CD14-positive monocyte (primary cell): ENCODE measurements around the gene PSMD3. TPM values are rescaled to one million over a fixed set of nuclear protein-coding genes. Genes with fewer than 3 reads are reported as not detected.

ENCODE experiments used
- DNase-seq, 3 donors: peaks; one replicate each; pipeline ENCODE4 v3.0.0-alpha.2; 2011 to 2022
- H2AFZ ChIP-seq: 2 replicates; pipeline ENCODE4 v1.6.0; 2012; ENCODE audit warnings: mild to moderate bottlenecking, low read depth, low read length, inconsistent platforms; ENCODE audit not compliant: insufficient read depth, poor library complexity, severe bottlenecking
- H3K27ac ChIP-seq, 2 donors: 1 replicate in 1 of 2; 2 replicates in 1 of 2; pipeline ENCODE4 v1.5.1; 2012 to 2013; ENCODE audit warnings: low read length in 2 of 2, control low read depth in 1 of 2, inconsistent platforms in 1 of 2, low read depth in 1 of 2, mild to moderate bottlenecking in 1 of 2
- H3K27me3 ChIP-seq, 2 donors: one replicate each; pipeline versions ENCODE4 v1.6.0 to v1.6.1; 2011 to 2013; ENCODE audit warnings: low read length in 2 of 2; ENCODE audit not compliant: control insufficient read depth in 2 of 2, insufficient read depth in 2 of 2
- H3K36me3 ChIP-seq, 2 donors: replicated peaks in 1 of 2; 1 replicate in 1 of 2; 2 replicates in 1 of 2; pipeline versions ENCODE4 v1.5.1 to v1.6.1; 2012 to 2013; ENCODE audit warnings: low read length in 2 of 2, control low read depth in 1 of 2, inconsistent platforms in 1 of 2, mild to moderate bottlenecking in 1 of 2; ENCODE audit not compliant: insufficient read depth in 2 of 2, control insufficient read depth in 1 of 2
- H3K4me1 ChIP-seq, 2 donors: 1 replicate in 1 of 2; 2 replicates in 1 of 2; pipeline versions ENCODE4 v1.5.1 to v1.6.1; 2012 to 2013; ENCODE audit warnings: low read length in 2 of 2, control low read depth in 1 of 2, inconsistent platforms in 1 of 2, mild to moderate bottlenecking in 1 of 2, moderate library complexity in 1 of 2; ENCODE audit not compliant: insufficient read depth in 2 of 2, control insufficient read depth in 1 of 2
- H3K4me2 ChIP-seq: replicated peaks from 2 replicates; pipeline ENCODE3; 2012; ENCODE audit warnings: low read length, moderate library complexity, mild to moderate bottlenecking; ENCODE audit not compliant: poor library complexity, severe bottlenecking; ENCODE audit errors: extremely low read depth
- H3K4me3 ChIP-seq, 3 experiments: fragments of 200-600 bp in 1 of 3; sonication (generic) in 1 of 3; replicated peaks in 1 of 3; 1 replicate in 2 of 3; 2 replicates in 1 of 3; pipeline ENCODE4 v1.5.1; 2011 to 2013; ENCODE audit warnings: low read length in 3 of 3, mild to moderate bottlenecking in 3 of 3, control low read depth in 2 of 3, low read depth in 2 of 3, inconsistent platforms in 1 of 3, moderate library complexity in 1 of 3
- H3K79me2 ChIP-seq: 2 replicates; pipeline ENCODE4 v1.6.0; 2012; ENCODE audit warnings: mild to moderate bottlenecking, control low read depth, inconsistent platforms, low read length, moderate library complexity; ENCODE audit not compliant: insufficient read depth
- H3K9ac ChIP-seq: 2 replicates; pipeline ENCODE4 v1.6.0; 2017; ENCODE audit warnings: low read length, mild to moderate bottlenecking; ENCODE audit not compliant: insufficient read depth, poor library complexity, severe bottlenecking
- H3K9me3 ChIP-seq, 2 donors: replicated peaks in 1 of 2; 1 replicate in 1 of 2; 2 replicates in 1 of 2; pipeline versions ENCODE4 v1.5.1 to v1.6.1; 2012 to 2013; ENCODE audit warnings: low read length in 2 of 2, control low read depth in 1 of 2; ENCODE audit not compliant: control insufficient read depth in 1 of 2, insufficient read depth in 1 of 2
- H4K20me1 ChIP-seq: 2 replicates; pipeline ENCODE4 v1.6.0; 2012; ENCODE audit warnings: mild to moderate bottlenecking, low read length, control low read depth, moderate library complexity; ENCODE audit not compliant: insufficient read depth
- H3K27ac Mint-ChIP-seq, 7 donors: one replicate each; pipeline ENCODE4 v1.8.0; 2020; ENCODE audit warnings: mild to moderate bottlenecking in 7 of 7, mixed read lengths in 7 of 7, moderate library complexity in 6 of 7, inconsistent platforms in 2 of 7
- H3K27me3 Mint-ChIP-seq, 3 donors: one replicate each; pipeline ENCODE4 v1.8.0; 2021 to 2022; ENCODE audit warnings: low read depth in 3 of 3, mild to moderate bottlenecking in 3 of 3, mixed read lengths in 3 of 3, moderate library complexity in 3 of 3, inconsistent platforms in 1 of 3
- H3K36me3 Mint-ChIP-seq, 2 donors: one replicate each; pipeline ENCODE4 v1.8.0; 2020; ENCODE audit warnings: mixed read lengths in 2 of 2, inconsistent platforms in 1 of 2, mild to moderate bottlenecking in 1 of 2
- H3K4me1 Mint-ChIP-seq: one replicate; pipeline ENCODE4 v1.8.0; 2020; ENCODE audit warnings: mild to moderate bottlenecking, mixed read lengths
- H3K4me3 Mint-ChIP-seq, 2 donors: one replicate each; pipeline ENCODE4 v1.8.0; 2020; ENCODE audit warnings: mild to moderate bottlenecking in 2 of 2, mixed read lengths in 2 of 2, moderate library complexity in 1 of 2
- H3K9me3 Mint-ChIP-seq, 7 donors: one replicate each; pipeline ENCODE4 v1.8.0; 2020 to 2022; ENCODE audit warnings: mixed read lengths in 7 of 7, mild to moderate bottlenecking in 6 of 7, moderate library complexity in 6 of 7, inconsistent platforms in 2 of 7
- WGBS: methylation state at CpG from one replicate; pipeline ENCODE4 v1.1.5; 2013; ENCODE audit warnings: missing lambda C conversion rate; ENCODE audit not compliant: insufficient coverage; 5-methylcytosine and 5-hydroxymethylcytosine counted together
- intact Hi-C, 2 donors: fragments of 100-400 bp; cut with micrococcal nuclease; formaldehyde crosslinking; loops; one replicate each; pipeline versions ENCODE4 v1.15.0 to v1.15.1; 2023
- polyA plus RNA-seq, 3 donors: library from polyadenylated mRNA; depleted of rRNA in 1 of 3; unstranded in 2 of 3; stranded (reverse) in 1 of 3; fragments of 300-500 nt in 2 of 3; fragments of >200 nt in 1 of 3; fragmentation: Illumina TruSeq in 2 of 3; gene quantifications; 1 replicate in 2 of 3; 2 replicates in 1 of 3; pipeline ENCODE4 v1.2.3, GENCODE V29; 2012 to 2021
- TF ChIP-seq, protein P1 (sequence below): fragments of 200-600 bp; IDR thresholded peaks from one replicate; pipeline ENCODE4 v1.8.0; 2022; ENCODE audit warnings: antibody characterized with exemption, mild to moderate bottlenecking

The PSMD3 gene
- polyA plus RNA-seq, 3 donors = 48.4 to 63.2 (median 48.8) TPM

GRCh38 chr17:39953471-39953888, 27.1 kb upstream of the PSMD3 start:
- intact Hi-C loops = loop anchor here in 1 of 2 donors (2.0 kb wide), 1 partner anchor 27 kb away; the partner anchor contains the start of gene PSMD3
- H3K36me3 Mint-ChIP-seq = no peaks in the 10 kb centered on the region
- DNase-seq = no peak
- H3K27ac ChIP-seq = peak overlapping the region; percentile 13 to 73
- H3K36me3 ChIP-seq = no peaks in the 10 kb centered on the region
- no peaks in the 10 kb centered on the region for H3K27me3 ChIP-seq
- peak overlapping the region; percentile 43 to 76 (median 45) for H3K4me3 ChIP-seq
- H4K20me1 ChIP-seq = no peaks in the 10 kb centered on the region
- peak overlapping the region in 6 of 7 donors; percentile 69 to 91 (median 86) for H3K27ac Mint-ChIP-seq
- TF ChIP-seq, protein P1, sequence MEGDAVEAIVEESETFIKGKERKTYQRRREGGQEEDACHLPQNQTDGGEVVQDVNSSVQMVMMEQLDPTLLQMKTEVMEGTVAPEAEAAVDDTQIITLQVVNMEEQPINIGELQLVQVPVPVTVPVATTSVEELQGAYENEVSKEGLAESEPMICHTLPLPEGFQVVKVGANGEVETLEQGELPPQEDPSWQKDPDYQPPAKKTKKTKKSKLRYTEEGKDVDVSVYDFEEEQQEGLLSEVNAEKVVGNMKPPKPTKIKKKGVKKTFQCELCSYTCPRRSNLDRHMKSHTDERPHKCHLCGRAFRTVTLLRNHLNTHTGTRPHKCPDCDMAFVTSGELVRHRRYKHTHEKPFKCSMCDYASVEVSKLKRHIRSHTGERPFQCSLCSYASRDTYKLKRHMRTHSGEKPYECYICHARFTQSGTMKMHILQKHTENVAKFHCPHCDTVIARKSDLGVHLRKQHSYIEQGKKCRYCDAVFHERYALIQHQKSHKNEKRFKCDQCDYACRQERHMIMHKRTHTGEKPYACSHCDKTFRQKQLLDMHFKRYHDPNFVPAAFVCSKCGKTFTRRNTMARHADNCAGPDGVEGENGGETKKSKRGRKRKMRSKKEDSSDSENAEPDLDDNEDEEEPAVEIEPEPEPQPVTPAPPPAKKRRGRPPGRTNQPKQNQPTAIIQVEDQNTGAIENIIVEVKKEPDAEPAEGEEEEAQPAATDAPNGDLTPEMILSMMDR = no peak
- H3K79me2 ChIP-seq = no peaks in the 10 kb centered on the region
- peak overlapping the region; percentile 80 for H3K4me2 ChIP-seq
- peaks cover 0 to 2% (median 0%) of the 10 kb centered on the region in 7 donors for H3K9me3 Mint-ChIP-seq
- H3K4me1 ChIP-seq = peaks cover 12 to 13% of the 10 kb centered on the region in 2 donors
- peaks cover 5 to 16% (median 9%) of the 10 kb centered on the region in 3 donors for H3K27me3 Mint-ChIP-seq
- H3K9me3 ChIP-seq = no peaks in the 10 kb centered on the region
- peak overlapping the region; percentile 57 for H3K9ac ChIP-seq
- peak overlapping the region; percentile 79 to 84 for H3K4me3 Mint-ChIP-seq
- 58% methylated on average over 8 of the region's 9 CpGs for WGBS
- peak overlapping the region; percentile 95 for H2AFZ ChIP-seq
- H3K4me1 Mint-ChIP-seq = peaks cover 20% of the 10 kb centered on the region

- TF ChIP-seq, protein P1 = no peak
- H2AFZ ChIP-seq = no peak overlapping the region
Observed at GRCh38 chr17:39954876-39955275, 25.7 kb upstream of the PSMD3 start.

More at GRCh38 chr17:39954876-39955275, 25.7 kb upstream of the PSMD3 start:
- no peaks in the 10 kb centered on the region for H3K27me3 ChIP-seq
- H3K4me3 ChIP-seq = no peak overlapping the region
- no peak overlapping the region for H3K9ac ChIP-seq
- Mint-ChIP-seq H3K36me3 (no peaks in the 10 kb centered on the region), H3K9me3 (peaks cover 0 to 2% (median 0%) of the 10 kb centered on the region in 7 donors), H3K4me1 (peaks cover 23% of the 10 kb centered on the region), H3K27me3 (peaks cover 5 to 16% (median 9%) of the 10 kb centered on the region in 3 donors), H3K27ac (no peak overlapping the region), H3K4me3 (no peak overlapping the region)
- H3K9me3 ChIP-seq = no peaks in the 10 kb centered on the region
- no peak for DNase-seq
- no peaks in the 10 kb centered on the region for H4K20me1 ChIP-seq
- H3K4me1 ChIP-seq = peaks cover 17 to 19% of the 10 kb centered on the region in 2 donors
- H3K79me2 ChIP-seq = no peaks in the 10 kb centered on the region
- intact Hi-C loops = no loop called here
- no CpG with 5 or more reads among the region's 4 CpGs for WGBS
- H3K36me3 ChIP-seq = no peaks in the 10 kb centered on the region
- H3K27ac ChIP-seq = no peak overlapping the region
- no peak overlapping the region for H3K4me2 ChIP-seq
